GM18499 (cell line): ENCODE results near the gene NF1.
"Not testable (repeated sequence)": the region's sequence is repeated elsewhere in the genome, so short reads cannot be mapped to it uniquely, and the experiment has no call there.

Experiments
- ATAC-seq: cut with Tn5 transposase; IDR thresholded peaks from one replicate; pipeline ENCODE4 v1.9.1; 2021; ENCODE audit warnings: moderate number of reproducible peaks; ENCODE audit not compliant: insufficient read depth, unreplicated experiment

The NF1 gene

DNA sequence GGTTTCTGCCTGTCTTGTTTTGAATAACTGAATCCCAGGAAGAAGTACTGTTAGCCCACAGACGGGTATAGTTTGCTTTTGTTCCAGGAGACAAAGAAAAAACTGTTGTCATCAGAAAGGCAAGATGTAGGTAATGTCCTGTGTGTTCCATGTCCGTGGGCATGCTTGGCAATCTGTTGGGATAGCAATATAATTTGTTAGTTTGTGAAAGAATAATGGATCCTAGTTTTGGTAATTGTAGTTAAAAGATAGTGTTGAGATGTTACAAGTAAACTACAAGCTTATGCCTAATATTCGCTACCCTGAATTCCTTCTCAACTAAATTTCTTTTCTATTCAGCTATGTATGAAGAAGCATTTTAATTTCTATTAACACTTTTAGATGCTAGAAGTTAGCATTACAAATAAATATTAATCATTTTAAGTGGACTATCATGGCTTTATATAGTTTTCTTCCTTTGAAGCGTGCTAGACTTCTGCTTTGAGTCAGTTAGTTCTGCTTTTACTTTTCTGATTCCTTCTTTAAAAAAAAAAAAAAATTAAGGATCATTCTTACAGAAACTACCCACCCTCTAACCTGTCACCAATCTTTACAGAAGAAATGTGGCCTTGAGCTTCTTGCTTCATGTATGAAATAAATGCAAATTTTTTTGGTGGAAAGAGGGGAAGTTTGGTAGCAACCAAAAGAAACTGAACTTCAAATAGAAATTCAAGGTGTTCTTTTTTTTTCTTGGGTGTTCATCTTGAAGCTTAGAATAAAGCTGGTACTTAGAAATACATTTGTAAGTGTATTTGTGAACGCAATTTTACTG, 224.3 kb downstream of the NF1 start:
- no peak for ATAC-seq

DNA sequence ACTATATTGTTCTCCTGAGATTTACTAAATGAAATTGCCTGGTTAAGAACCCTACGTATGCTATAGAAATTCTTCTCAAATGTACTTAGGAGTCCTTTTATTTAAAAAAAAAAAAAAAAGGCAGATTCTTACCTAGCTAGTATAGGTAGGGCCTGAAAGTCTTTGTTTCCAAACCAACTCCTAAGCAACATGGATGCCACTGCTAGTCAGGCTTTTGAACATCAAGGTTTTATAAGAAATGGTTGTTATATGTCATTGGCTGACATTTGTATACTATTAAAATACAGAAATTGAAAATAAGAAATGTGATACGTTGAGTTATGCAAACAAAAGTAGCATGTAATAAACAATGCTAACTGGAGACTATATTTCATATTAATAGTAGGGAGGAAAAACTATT, 225.5 kb downstream of the NF1 start:
- no peak for ATAC-seq

DNA sequence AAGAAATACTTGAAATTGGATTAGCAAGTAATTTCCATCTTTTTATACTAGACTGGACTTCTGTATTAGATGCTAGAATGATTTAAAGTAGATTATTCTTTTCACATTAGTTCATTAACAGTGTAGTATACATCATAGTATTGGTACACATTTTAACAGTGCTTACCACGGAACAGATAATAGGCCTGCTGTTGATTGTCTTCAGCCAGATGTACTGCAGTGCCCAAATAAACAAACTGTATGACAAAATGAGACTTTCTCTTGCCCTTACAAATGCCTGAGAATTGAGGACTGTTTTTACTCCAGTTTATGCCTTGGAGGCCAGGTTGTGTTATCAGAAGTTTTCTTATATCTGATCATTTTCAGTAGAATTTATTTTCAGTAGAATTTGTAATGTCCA, 226.0 kb downstream of the NF1 start:
- ATAC-seq = no peak

DNA sequence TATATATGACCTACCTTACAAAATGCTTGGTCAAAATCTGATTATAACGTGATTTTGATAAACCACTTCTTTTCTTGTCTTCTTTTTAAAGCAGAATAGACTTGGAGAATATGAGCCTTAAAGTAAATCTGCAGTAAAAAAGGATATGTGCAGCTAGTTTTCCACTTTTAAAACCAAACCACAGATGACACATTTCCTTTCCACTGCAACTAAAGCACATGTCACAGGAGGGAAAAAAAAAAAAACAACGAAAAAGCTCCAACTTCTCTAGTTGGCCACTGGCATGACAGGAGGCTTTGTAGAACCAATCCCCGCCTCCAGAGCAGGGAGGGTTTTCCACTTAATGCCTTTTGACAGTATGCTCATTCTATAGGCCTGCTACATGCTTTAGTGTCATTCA, 226.7 kb downstream of the NF1 start, which contains the start of gene EVI2A:
TSS of gene EVI2A (minus strand) at position 142 of the 400 bp plus-strand sequence. CDS start 2,609 bp downstream, outside the sequence.
- ATAC-seq = no peak

DNA sequence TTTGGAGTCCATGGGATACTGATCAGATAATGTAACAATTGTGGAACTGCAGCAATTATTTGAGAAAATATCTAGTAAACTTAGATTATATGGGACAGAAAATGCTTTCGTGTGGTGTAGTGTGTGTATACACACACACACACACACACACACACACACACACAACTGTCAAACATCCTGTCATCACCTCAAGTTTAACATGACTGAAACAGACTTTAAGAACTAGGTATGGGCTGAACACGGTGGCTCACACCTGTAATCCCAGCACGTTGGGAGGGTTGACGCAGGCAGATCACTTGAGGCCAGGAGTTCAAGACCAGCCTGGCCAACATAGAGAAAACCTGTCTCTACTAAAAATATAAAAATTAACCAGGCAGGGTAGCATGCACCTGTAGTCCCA, 227.2 kb downstream of the NF1 start:
- ATAC-seq = no peak

DNA sequence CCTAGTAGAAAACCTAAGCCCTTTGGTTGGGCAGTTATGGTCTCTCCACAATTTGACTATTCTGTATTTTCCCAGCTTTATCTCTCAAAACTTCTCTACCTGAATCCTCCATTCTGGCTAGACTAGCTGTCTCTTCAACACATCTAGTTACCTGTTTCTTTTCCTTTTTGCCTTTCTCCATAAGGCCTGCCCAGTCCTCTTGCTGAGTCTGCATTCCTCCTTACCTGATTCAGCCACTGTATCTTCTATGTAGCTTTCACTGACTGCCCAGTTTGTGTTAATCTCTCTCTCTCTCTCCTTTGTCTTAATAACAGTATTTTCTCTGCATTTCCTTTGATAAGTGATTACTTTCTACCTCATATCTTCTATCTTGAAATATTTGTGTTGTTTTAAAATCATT, 228.8 kb downstream of the NF1 start:
- ATAC-seq = no peak

DNA sequence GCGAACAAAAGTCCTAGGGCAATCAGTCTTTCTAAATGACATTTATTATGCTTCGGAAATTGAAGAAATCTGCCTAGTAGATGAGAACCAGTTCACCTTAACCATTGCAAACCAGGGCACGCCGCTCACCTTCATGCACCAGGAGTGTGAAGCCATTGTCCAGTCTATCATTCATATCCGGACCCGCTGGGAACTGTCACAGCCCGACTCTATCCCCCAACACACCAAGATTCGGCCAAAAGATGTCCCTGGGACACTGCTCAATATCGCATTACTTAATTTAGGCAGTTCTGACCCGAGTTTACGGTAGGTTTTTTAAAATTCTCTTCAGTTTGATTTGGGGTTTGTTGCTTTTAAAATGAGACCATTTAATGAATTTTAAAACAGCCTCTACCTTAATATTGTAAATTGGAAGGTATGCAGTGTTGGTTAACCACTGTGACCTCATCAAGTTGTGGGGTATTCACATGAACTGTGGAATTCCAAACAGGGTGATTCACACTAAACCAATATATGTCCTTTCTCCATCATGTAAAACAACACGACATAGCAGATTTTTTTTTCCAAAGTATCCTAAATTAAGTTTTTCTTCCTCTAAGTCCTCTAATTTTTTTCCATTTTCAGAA, 232.9 kb downstream of the NF1 start:
- no peak for ATAC-seq

DNA sequence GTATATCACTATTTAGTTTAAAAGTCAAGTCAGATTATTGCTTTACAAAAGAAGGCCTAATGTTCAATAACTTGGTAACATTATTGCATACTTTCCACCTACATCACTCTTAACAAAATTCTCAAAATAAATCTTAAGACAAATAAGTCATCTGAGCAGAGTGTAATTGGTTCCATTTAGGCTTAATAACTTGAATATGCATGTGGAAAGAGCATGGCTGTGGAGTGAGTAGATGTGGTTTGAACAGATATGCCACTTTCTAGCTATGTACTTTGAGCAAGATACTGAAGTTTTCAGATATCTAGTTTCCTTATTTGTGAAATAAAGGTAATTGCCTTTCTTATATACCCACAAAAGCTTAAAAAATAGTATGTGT, 233.4 kb downstream of the NF1 start:
- no peak for ATAC-seq

DNA sequence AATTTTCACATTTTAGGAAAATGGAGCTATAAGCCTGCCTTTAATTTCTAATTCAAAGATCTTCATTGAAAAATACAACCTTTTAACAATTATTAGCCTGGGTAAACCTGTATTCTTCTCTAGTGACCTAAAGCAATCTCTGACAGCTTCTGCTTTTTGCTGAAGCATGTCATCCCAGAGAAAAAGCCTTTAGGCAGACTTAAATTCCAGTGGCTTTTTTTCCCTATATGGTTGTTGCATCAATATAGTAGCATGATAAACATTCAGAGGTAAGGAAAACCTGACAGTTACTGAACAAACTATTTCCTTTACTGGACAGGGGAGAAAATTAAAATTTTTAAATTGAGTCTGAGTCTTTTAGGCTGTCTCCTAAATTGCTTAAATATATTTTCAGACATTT, 234.4 kb downstream of the NF1 start:
- no peak for ATAC-seq

DNA sequence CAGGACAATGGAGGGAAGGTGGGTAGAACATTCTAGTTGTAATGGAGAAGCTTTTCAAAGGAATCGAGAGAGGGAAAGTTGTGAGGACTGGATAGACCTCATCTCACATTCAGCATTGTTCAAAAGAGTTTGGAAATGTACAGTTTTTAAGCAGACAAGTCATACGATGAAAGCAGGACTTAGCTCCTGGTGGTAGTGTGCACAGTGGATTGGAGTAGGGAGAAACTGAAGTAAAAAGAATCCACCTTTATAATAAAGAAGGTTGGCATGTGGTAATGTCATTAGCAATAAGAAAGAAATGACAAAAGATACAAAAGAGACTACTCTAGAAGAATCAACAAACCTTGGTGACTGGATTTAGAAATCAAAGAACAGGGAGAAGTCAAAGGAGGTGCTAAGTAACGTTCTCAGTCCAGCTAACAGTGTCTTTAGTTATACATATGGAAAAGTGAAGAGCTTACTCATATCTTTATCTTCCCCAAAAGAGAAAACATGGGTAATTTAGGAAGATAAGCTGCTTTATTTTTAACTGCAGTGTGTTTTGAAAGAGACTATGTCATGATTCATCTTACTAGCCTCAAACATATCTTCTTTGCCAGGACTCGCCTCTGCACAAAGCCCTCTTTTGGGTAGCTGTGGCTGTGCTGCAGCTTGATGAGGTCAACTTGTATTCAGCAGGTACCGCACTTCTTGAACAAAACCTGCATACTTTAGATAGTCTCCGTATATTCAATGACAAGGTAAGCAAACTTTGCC, 245.3 kb downstream of the NF1 start:
- no peak for ATAC-seq

DNA sequence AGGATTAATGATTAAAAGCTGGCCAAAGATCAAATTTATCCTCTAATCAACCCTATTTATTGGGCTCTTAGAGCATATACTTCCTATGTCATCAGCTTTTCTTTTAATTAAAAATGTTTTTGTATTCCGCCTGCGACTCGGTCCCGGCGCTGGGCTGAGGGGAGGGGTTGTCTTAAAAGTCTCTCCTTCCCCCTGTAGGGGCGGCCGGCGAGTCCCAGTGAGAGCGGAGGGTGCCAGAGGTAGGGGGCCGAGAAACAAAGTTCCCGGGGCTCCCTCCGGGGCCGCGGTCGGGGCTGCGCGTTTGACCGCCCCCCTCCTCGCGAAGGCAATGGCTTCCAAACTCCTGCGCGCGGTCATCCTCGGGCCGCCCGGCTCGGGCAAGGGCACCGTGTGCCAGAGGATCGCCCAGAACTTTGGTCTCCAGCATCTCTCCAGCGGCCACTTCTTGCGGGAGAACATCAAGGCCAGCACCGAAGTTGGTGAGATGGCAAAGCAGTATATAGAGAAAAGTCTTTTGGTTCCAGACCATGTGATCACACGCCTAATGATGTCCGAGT, 250.5 kb downstream of the NF1 start:
- not testable (repeated sequence) for ATAC-seq

DNA sequence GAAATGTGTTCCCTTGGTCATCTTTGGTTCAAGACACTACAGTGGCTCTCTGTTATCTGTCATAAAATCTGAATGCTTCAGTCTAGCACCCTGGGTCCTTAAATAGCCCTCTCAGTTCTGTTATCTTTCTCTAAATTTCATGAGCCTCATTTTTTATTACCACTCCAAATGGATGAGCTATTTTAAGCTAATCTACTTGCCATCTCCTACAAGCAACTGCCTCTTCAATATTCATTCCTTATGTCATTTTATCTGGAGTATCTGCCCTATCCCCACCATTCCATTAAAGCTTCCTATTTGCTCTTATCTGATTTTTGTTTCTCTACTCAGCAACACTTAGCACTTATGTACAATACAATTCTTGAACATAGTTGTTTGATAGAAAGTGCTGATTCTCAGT, 254.7 kb downstream of the NF1 start:
- no peak for ATAC-seq

DNA sequence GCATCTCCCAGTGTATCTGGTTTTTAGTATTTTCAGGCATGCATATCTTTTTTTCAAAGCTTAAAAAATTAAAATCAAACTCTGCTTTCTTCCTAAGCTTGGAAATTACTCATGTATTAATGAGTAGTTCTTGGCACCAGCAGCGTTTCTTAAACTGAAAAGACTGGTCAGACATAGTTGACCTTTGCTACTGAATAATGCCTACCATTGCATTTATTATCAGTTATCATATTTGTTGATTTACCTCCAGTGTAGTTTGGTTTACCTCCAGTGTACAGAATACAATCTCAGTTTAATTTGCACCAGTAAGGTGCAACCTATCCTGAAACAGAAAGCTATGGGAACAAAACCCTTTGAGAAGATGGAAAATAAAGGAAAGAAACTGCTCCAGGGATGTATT, 261.2 kb downstream of the NF1 start:
- no peak for ATAC-seq

DNA sequence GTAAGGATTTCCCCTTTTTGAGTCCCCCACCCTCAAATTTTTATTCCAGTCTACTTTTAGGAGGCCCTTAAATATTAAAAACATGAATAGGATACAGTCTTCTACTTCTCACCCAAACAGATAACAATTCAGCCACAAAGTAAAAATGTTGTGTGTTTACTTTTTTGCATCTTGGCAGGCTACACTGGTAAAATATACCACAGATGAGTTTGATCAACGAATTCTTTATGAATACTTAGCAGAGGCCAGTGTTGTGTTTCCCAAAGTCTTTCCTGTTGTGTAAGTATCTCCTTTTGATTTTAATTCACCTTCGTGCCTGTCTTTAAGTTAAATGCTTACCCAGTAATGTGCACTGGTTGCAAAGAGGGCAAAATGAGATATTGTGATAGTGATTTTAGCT, 262.3 kb downstream of the NF1 start:
- no peak for ATAC-seq

DNA sequence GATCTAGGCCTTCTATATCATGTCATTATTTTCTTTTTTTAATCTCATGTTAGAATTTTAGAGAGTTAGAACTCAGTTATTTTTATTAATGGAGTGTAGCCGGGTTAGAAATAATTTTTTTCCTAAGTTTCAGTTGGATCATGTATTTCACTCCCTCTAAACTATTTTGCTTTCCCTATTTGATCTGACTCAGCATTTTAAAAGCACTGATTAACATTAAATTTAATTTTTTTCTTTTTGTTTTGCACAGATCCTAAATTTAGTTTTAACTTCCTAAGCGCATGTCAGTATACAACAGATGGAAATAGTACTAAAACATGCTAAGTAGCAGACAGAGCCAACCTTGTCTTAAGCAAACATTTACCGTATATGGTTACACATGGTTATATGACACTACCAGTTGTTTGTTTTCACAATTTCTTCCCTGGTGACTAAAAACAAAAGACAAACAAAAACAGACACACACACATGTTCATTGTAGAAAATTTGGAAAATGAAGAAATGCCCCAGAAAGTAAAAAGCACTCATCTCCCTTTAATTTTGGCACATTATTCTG, 263.1 kb downstream of the NF1 start:
- no peak for ATAC-seq

DNA sequence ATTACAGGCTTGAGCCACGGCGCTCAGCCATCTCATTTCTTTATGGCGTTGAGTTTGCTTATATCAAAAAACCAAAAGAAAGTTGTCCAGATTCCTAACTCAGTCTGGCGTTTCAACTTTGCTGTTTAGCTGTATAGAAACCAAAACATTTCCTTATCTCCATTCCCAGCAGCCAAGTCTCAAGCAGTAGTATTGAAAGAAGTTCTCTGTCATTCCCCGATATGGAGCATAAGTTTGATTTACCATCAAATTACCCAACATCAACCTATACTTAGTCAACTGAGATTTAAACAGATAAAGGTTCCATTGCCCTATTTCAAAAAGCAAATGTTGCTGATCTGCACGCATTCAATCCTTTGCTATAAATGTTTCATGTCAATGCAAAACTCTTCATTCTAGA, 269.2 kb downstream of the NF1 start:
- ATAC-seq = no peak

DNA sequence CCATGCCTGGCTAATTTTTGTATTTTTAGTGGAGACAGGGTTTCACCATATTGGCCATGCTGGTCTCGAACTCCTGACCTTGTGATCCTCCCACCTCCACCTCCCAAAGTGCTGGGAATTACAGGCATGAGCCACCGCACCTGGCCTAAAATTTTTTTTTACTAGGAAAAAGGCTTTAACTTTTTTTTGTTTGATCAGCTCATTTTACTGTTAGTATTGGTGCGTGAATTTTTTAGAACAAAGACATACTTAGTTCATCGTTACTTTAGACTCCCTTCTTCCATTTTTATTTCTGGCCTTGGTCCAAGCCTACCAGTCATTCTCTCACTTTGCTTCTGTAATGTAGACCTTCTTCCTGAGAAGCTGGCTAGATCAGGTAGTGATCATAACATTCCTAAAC, 271.3 kb downstream of the NF1 start:
- ATAC-seq = no peak

DNA sequence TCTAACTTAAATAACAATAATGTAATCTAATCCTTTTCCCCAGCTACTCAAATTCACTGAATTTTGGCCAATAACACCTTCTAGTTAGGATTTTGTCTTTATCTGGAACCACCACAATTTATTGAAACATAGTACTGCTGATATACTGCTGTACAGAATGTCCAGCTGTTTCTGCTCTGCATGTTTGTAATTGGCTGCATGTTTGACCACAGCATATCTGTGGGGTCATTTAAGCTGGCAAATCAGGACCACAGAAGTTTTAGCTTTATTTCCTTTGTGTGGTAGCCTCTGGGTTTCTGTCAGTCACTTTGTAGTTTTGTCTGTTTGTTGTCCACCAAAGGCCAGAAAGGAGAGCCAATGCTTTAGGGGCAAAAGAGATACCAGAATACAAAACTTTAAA, 274.5 kb downstream of the NF1 start:
- no peak for ATAC-seq

DNA sequence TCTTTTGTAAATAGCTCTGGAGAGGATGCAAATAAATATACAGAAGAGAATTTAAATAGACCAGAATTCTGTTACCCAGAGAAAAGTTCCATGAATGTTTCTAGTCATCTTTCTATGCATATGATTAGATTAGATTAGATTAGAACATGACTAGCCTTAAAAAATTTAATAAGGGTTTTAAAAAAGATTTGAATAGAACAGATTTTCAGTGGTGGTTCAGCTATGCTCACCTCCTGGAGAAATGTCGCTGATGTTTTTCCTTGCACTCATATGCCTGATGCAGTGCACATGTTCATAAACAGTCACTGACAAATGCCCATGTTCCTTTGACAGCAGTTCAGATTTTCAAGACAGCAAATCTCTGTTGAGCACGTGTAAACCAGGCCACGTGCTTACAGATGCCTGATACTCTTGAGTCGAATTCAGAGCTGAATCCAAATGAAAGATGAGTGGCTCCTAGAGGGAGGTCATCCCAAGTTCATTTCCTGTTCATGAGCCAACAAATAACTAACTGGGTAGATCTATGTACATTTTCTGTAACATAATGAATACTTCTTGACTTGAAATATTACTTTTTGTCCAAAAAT, 276.8 kb downstream of the NF1 start:
- no peak for ATAC-seq
